Stomach smooth muscle (tissue), 2 donors: ENCODE data around the gene MSH3.

Experiments
- H3K27ac ChIP-seq: one replicate; pipeline ENCODE4 v1.7.0; 2013; ENCODE audit warnings: mild to moderate bottlenecking, low read length, inconsistent platforms
- H3K27me3 ChIP-seq, 2 donors: one replicate each; pipeline ENCODE4 v1.7.0; 2013; ENCODE audit warnings: low read length in 2 of 2; ENCODE audit not compliant: insufficient read depth in 2 of 2, control insufficient read depth in 1 of 2
- H3K36me3 ChIP-seq, 2 donors: one replicate each; pipeline ENCODE4 v1.7.0; 2013; ENCODE audit warnings: low read length in 2 of 2; ENCODE audit not compliant: control insufficient read depth in 2 of 2, insufficient read depth in 2 of 2
- H3K4me1 ChIP-seq: one replicate; pipeline ENCODE4 v1.7.0; 2013; ENCODE audit warnings: low read length; ENCODE audit not compliant: control insufficient read depth, insufficient read depth
- H3K4me3 ChIP-seq, 2 donors: one replicate each; pipeline ENCODE4 v1.7.0; 2013; ENCODE audit warnings: low read length in 2 of 2
- H3K9ac ChIP-seq, 2 donors: one replicate each; pipeline ENCODE4 v1.7.0; 2013; ENCODE audit warnings: low read length in 2 of 2, mild to moderate bottlenecking in 1 of 2
- H3K9me3 ChIP-seq, 2 donors: one replicate each; pipeline ENCODE4 v1.7.0; 2013; ENCODE audit warnings: low read length in 2 of 2; ENCODE audit not compliant: control insufficient read depth in 2 of 2
- donor health status: healthy.
- donor health status: Pancreatic carcinoma.

The MSH3 gene

DNA sequence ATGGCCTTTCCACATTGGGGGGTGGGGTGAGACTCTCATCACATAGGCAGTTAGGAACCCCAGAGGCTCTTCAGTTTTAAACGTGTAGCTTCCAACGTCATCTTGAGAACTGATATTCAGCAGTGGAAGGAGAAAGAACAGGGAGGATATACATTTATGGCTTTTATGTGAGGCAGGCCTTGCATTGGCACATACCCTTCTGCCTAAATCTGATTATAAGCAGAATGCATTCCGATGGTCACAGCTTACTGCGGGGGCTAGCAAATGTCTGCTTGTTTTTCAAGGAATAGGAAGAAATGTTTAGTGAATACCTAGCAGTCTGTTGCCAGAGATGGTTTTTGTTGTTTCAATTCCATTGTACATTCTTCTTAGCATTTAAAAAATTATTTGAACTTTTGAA lies 99.3 kb downstream of the MSH3 start:
- Histone ChIP-seq H3K4me1 (no peaks in the 10 kb centered on the region), H3K9ac (no peak overlapping the region), H3K27ac (no peak overlapping the region), H3K36me3 (no peaks in the 10 kb centered on the region), H3K9me3 (no peaks in the 10 kb centered on the region), H3K4me3 (no peak overlapping the region), H3K27me3 (no peaks in the 10 kb centered on the region)

DNA sequence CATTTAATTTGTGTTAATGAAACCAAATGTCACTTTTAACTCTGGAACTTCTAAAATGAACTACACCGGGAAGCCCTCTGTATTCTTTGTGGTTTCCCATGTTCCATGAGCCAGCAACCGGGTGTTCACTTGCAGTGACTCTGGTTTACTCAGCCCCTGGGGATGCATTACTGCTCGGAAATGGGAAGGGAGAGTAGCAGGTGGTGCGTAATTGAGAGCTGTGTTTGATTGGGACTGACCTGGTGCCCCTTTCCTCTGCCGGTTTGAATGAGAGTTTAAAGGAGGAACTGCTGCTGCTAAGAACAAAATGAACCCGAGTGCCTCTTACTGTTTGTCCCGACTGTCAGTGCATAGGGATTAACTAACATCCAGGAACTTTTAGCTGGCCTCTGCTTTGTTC lies 100.4 kb downstream of the MSH3 start:
- Histone ChIP-seq H3K4me1 (no peaks in the 10 kb centered on the region), H3K27me3 (no peaks in the 10 kb centered on the region), H3K36me3 (no peaks in the 10 kb centered on the region), H3K9me3 (no peaks in the 10 kb centered on the region), H3K4me3 (no peak overlapping the region), H3K9ac (no peak overlapping the region), H3K27ac (no peak overlapping the region)

- no peaks in the 10 kb centered on the region for H3K36me3 ChIP-seq
- no peaks in the 10 kb centered on the region for H3K9me3 ChIP-seq
- no peak overlapping the region for H3K27ac ChIP-seq
- no peaks in the 10 kb centered on the region for H3K4me1 ChIP-seq
- no peak overlapping the region for H3K9ac ChIP-seq
- no peaks in the 10 kb centered on the region for H3K27me3 ChIP-seq
- no peak overlapping the region for H3K4me3 ChIP-seq
Measured at GRCh38 chr5:80755626-80756025, 101.2 kb downstream of the MSH3 start.

DNA sequence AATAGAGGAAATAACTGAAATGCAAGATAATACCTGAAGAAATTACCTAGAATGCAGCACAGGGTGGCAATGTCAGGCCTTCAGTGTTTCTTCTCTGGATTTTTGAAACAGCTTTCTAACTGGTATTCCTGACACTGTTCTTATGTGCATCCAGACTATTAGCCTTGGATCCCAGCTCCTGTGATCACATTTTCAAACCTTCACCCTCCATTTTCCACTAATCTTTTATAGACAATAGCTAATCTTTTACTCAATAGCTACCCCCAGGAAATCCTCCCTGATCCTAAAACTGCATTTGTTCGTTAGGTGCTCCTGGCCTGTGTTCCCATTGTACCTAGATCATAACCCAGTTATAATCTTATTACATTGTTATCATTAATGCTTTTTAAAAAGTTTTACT lies 101.8 kb downstream of the MSH3 start:
- Histone ChIP-seq H3K9ac (no peak overlapping the region), H3K27me3 (no peaks in the 10 kb centered on the region), H3K36me3 (no peaks in the 10 kb centered on the region), H3K4me1 (no peaks in the 10 kb centered on the region), H3K9me3 (no peaks in the 10 kb centered on the region), H3K4me3 (no peak overlapping the region), H3K27ac (no peak overlapping the region)

- no peaks in the 10 kb centered on the region for H3K9me3 ChIP-seq
- H3K4me3 ChIP-seq: no peak overlapping the region
- no peaks in the 10 kb centered on the region for H3K27me3 ChIP-seq
- H3K4me1 ChIP-seq: no peaks in the 10 kb centered on the region
- no peak overlapping the region for H3K9ac ChIP-seq
- no peak overlapping the region for H3K27ac ChIP-seq
- H3K36me3 ChIP-seq: no peaks in the 10 kb centered on the region
Measured at GRCh38 chr5:80757290-80757689, 102.8 kb downstream of the MSH3 start.

DNA sequence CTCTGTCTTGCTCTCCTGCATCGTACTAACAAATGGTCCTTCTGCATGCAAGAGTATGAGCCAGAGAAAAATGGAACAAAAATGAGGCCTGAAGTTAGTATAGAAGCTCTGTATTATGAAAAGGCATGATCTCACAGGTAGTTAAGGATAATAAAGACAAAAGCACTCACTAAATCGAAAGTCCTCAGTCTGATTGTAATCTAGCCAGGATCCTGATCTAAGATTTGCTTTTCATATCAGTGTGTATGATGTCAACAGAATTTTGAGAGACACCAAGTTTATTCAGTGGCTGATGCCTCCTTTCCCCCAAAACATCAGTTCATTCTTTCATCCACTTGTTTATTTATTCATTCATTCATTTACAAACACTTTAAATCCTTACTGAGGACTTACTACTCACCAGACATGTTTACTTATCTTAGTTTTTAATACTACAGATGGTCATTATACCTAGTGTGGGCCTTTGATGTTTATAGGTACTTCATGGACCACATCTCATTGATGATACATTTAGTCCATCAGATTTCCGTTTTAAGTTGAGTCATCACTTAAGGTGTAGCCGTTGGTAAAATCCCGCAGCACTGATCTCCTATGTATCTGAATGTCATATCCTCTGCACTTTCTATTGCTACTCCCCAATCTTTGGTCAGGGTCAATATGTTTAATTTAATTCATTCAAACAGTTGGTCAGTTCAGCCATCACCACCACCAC lies 105.6 kb downstream of the MSH3 start:
- no peak overlapping the region for H3K9ac ChIP-seq

DNA sequence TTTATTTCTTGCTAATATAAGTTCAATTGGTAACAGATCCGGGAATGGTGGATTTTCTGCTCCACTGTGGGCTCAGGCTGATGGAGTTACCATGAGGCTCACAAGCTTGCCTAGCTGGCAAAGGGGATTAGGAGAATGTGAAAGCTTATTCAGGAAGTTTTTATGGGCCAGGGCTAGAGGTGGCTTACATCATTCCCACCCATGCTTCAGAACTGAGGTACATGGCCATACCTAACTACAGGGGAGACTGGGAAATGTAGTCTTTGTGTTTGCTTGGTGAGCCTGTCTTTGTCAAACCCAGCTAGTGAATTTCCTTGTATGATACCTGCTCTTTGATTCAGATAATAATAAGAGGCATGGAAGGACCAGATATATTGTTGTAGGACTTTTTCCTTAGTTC lies 106.2 kb downstream of the MSH3 start:
- Histone ChIP-seq H3K36me3 (no peaks in the 10 kb centered on the region), H3K9me3 (no peaks in the 10 kb centered on the region)

More for the DNA sequence above, 105.6 kb downstream of the MSH3 start:
- no peaks in the 10 kb centered on the region for H3K36me3 ChIP-seq
- H3K27ac ChIP-seq: no peak overlapping the region
- no peak overlapping the region for H3K4me3 ChIP-seq
- no peaks in the 10 kb centered on the region for H3K9me3 ChIP-seq
- no peaks in the 10 kb centered on the region for H3K27me3 ChIP-seq
- H3K4me1 ChIP-seq: no peaks in the 10 kb centered on the region

DNA sequence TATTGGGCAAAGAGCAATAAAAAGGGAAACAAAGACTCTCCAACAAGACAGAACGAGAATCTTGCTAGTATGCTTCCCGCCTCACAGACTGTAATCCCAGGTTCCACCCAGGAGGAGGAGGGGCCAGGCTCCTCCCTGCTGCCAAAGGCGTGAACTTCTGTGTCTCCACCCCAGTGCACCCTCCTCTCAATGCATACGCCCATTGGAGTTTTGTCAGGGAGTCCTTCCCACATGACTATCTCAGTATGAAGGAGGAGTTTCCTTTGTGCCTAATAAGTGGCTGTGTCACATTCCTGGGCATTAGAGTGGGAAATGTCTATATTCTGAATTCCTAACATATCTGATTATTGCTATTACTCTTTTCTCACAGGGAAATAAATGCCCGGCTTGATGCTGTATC lies 106.7 kb downstream of the MSH3 start:
- H3K4me1 ChIP-seq: no peaks in the 10 kb centered on the region
- H3K9ac ChIP-seq: no peak overlapping the region
- H3K9me3 ChIP-seq: no peaks in the 10 kb centered on the region
- H3K4me3 ChIP-seq: no peak overlapping the region
- H3K27ac ChIP-seq: no peak overlapping the region
- H3K27me3 ChIP-seq: no peaks in the 10 kb centered on the region
- H3K36me3 ChIP-seq: no peaks in the 10 kb centered on the region

More for the DNA sequence above, 106.2 kb downstream of the MSH3 start:
- Histone ChIP-seq H3K4me1 (no peaks in the 10 kb centered on the region), H3K27ac (no peak overlapping the region), H3K27me3 (no peaks in the 10 kb centered on the region), H3K4me3 (no peak overlapping the region), H3K9ac (no peak overlapping the region)

DNA sequence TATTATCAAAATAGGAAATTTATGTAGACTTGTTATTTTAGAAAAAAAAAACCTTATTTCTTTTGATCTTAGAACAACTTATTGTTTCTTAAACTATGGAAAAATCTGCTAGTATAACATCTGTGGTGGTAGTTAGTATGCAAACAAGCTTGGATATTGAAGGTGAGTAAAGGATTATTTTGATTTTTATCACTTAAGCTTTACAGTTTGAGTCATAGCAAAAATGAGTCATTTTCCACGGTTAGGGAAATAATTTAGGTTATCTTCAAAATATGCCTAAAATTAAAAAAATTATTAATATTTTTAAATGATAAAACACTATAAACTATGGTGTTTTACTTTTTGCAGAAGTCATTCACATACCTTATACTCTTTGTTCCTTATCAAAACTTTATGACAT lies 107.5 kb downstream of the MSH3 start:
- no peak overlapping the region for H3K4me3 ChIP-seq
- no peaks in the 10 kb centered on the region for H3K27me3 ChIP-seq
- H3K27ac ChIP-seq: no peak overlapping the region
- no peaks in the 10 kb centered on the region for H3K36me3 ChIP-seq
- H3K9me3 ChIP-seq: no peaks in the 10 kb centered on the region
- no peaks in the 10 kb centered on the region for H3K4me1 ChIP-seq
- H3K9ac ChIP-seq: no peak overlapping the region

DNA sequence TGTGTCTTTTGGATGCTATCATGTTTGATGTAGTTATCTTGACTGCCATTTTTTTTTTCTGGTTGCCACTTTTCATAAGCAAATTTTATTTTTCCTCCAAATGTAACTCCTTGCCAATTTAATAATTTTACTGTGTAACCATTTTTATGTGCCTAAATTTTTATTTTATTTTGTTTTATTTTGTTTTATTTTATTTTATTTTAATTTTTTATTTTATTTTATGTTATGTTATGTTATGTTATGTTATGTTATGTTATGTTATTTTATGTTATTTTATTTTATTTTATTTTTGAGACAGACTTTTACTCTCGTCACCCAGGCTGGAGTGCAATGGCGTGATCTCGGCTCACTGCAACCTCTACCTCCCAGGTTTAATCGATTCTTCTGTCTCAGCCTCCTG lies 108.1 kb downstream of the MSH3 start:
- H3K9ac ChIP-seq: no peak overlapping the region
- no peaks in the 10 kb centered on the region for H3K4me1 ChIP-seq
- no peaks in the 10 kb centered on the region for H3K27me3 ChIP-seq
- H3K9me3 ChIP-seq: no peaks in the 10 kb centered on the region
- no peak overlapping the region for H3K4me3 ChIP-seq
- H3K36me3 ChIP-seq: no peaks in the 10 kb centered on the region
- H3K27ac ChIP-seq: no peak overlapping the region

- Histone ChIP-seq H3K27me3 (no peaks in the 10 kb centered on the region), H3K9me3 (no peaks in the 10 kb centered on the region), H3K4me3 (no peak overlapping the region), H3K4me1 (no peaks in the 10 kb centered on the region), H3K27ac (no peak overlapping the region), H3K9ac (no peak overlapping the region), H3K36me3 (no peaks in the 10 kb centered on the region)
Measured at GRCh38 chr5:80763211-80763610, 108.8 kb downstream of the MSH3 start.
